Osteocyte (in vitro differentiated cells): ENCODE data around the gene RUNX2. TPM values are rescaled to one million over a fixed set of nuclear protein-coding genes. Genes with fewer than 3 reads are reported as not detected.

Source experiments
- DNase-seq: peaks from one replicate; pipeline ENCODE4 v3.0.0; 2021; ENCODE audit warnings: mixed read lengths; ENCODE audit not compliant: unreplicated experiment; ENCODE audit errors: extremely low spot score
- H3K27ac Mint-ChIP-seq: one replicate; pipeline ENCODE4 v1.8.0; 2021; ENCODE audit warnings: mild to moderate bottlenecking, mixed read lengths; ENCODE audit not compliant: unreplicated experiment
- H3K27me3 Mint-ChIP-seq: one replicate; pipeline ENCODE4 v1.8.0; 2021; ENCODE audit warnings: mixed read lengths; ENCODE audit not compliant: unreplicated experiment
- H3K36me3 Mint-ChIP-seq: one replicate; pipeline ENCODE4 v1.8.0; 2021; ENCODE audit warnings: mixed read lengths; ENCODE audit not compliant: unreplicated experiment
- H3K4me1 Mint-ChIP-seq: one replicate; pipeline ENCODE4 v1.8.0; 2021; ENCODE audit warnings: mixed read lengths; ENCODE audit not compliant: unreplicated experiment
- H3K4me3 Mint-ChIP-seq: one replicate; pipeline ENCODE4 v1.8.0; 2021; ENCODE audit warnings: mild to moderate bottlenecking, moderate library complexity, mixed read lengths; ENCODE audit not compliant: unreplicated experiment
- H3K9me3 Mint-ChIP-seq: one replicate; pipeline ENCODE4 v1.8.0; 2021; ENCODE audit warnings: mixed read lengths; ENCODE audit not compliant: unreplicated experiment
- CTCF ChIP-seq: fragments of 200-600 bp; sonication (generic); IDR thresholded peaks from 2 replicates; pipeline ENCODE4 v1.5.0; 2021; ENCODE audit warnings: antibody characterized with exemption, mild to moderate bottlenecking, moderate library complexity
- total RNA-seq: library from RNA; stranded (reverse); gene quantifications from 2 replicates; pipeline ENCODE4 v1.2.1, GENCODE V29; 2021

The RUNX2 gene
- total RNA-seq, 1 donor from 2014 or later, result 28.1 TPM

DNA sequence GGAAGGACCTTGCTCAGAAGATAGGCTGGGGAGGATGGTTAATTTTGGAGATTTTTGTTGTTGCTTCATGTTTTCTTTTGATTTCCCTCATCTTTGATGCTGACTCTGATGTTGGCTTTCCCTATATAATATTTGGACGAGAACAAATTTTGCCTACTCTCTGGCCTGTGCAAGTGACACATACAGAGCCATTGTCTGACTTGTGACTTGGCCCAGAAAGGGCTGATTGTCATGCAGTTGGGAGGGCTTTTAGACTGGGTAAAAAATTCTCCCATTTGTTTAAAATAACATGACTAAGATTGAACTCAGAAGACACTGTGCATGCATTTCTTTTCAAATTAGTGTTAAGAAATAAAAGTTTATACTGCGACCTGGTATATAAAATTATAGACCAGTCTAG, 148.2 kb downstream of the RUNX2 start:
- Mint-ChIP-seq H3K27ac (no peak overlapping the region), H3K4me1 (peaks cover 58% of the 10 kb centered on the region), H3K36me3 (peaks cover 13% of the 10 kb centered on the region), H3K27me3 (no peaks in the 10 kb centered on the region), H3K4me3 (no peak overlapping the region), H3K9me3 (no peaks in the 10 kb centered on the region)
- DNase-seq, result no peak
- no peak for TF ChIP-seq CTCF

DNA sequence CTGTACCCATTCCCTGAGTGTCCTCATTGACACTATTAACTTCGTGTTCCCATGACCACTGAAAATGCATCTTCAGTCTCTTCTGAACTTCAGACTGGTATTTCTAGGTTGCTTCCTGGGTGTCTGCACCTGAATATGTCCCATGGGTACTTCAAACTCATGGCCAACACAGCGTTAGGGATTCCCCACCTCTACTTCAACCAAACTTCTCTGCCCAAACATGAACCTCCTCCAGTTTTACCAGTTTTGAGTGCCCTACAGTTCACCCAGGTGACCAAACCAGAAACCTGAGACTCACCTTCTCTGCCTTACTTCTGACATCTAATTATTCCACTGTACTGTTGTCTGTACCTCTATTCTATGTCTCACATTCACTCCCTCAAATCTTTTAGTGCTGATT, 149.1 kb downstream of the RUNX2 start:
- TF ChIP-seq CTCF, result no peak
- no peaks in the 10 kb centered on the region for H3K9me3 Mint-ChIP-seq
- H3K27ac Mint-ChIP-seq, result no peak overlapping the region
- H3K27me3 Mint-ChIP-seq, result no peaks in the 10 kb centered on the region
- H3K4me3 Mint-ChIP-seq, result no peak overlapping the region
- H3K36me3 Mint-ChIP-seq, result peaks cover 10% of the 10 kb centered on the region
- no peak for DNase-seq
- peaks cover 59% of the 10 kb centered on the region for H3K4me1 Mint-ChIP-seq

- TF ChIP-seq CTCF, result no peak
- no peaks in the 10 kb centered on the region for H3K9me3 Mint-ChIP-seq
- no peaks in the 10 kb centered on the region for H3K27me3 Mint-ChIP-seq
- H3K27ac Mint-ChIP-seq, result no peak overlapping the region
- no peak overlapping the region for H3K4me3 Mint-ChIP-seq
- peaks cover 10% of the 10 kb centered on the region for H3K36me3 Mint-ChIP-seq
- H3K4me1 Mint-ChIP-seq, result peaks cover 59% of the 10 kb centered on the region
- no peak for DNase-seq
Observed at GRCh38 chr6:45477790-45478189, 149.7 kb downstream of the RUNX2 start.

DNA sequence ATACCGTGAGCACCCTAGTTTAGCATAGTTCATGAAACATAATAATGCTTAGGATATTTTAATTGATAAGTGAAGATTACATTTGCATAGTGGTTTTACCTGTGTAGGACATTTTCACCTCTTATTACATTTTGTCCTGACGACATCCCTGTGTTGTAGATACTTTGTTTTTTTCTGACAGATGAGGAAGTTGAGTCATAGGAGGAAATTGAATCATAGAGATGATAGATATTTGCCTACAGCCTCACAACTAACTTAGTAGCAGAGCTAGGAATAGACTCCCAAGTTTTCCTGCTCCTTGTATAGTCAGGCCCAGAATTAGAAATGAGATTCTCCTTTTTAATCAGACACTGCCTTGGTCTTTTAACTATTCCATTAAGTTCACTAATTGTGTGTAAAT, 150.1 kb downstream of the RUNX2 start:
- Mint-ChIP-seq H3K4me3 (no peak overlapping the region), H3K27ac (no peak overlapping the region), H3K36me3 (peaks cover 10% of the 10 kb centered on the region), H3K4me1 (peaks cover 59% of the 10 kb centered on the region), H3K9me3 (no peaks in the 10 kb centered on the region), H3K27me3 (no peaks in the 10 kb centered on the region)
- no peak for TF ChIP-seq CTCF
- no peak for DNase-seq

- H3K36me3 Mint-ChIP-seq, result peaks cover 9% of the 10 kb centered on the region
- no peaks in the 10 kb centered on the region for H3K9me3 Mint-ChIP-seq
- H3K27me3 Mint-ChIP-seq, result no peaks in the 10 kb centered on the region
- peaks cover 59% of the 10 kb centered on the region for H3K4me1 Mint-ChIP-seq
- H3K4me3 Mint-ChIP-seq, result peak overlapping the region; percentile 45
- no peak for TF ChIP-seq CTCF
- peak overlapping the region; percentile 79 for H3K27ac Mint-ChIP-seq
- no peak for DNase-seq
Observed at GRCh38 chr6:45479834-45480751, 152.0 kb downstream of the RUNX2 start.
